Measurements from ENCODE around the gene HSD17B7.

DNA sequence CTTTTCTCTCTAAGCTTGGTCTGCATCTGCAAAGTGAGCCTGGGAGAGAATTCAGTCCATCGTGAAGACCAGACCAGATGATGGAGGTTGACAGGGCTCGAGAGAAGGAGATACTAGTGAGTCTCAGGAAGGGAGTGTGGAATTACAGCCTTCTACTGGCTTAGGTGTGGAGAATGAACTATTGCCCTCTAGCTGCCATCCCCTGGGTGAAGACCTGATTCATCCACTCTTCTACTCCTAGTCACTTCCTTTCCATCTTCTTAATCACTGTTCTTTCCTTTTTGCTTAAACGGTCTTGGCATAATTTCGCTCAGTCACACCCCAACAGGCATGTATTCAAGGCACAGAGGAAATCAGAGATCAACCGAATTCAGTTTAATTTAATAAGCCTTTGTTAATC is 34.0 kb upstream of the HSD17B7 start:
- TF ChIP-seq RARB (CRISPR knock-in tag; IDR thresholded peaks at IDR 0.05) (no peak), GLIS3 (CRISPR knock-in tag; IDR thresholded peaks at IDR 0.05) (no peak), CSDC2 (CRISPR knock-in tag; IDR thresholded peaks at IDR 0.05) (no peak), ZC3H10 (CRISPR knock-in tag; IDR thresholded peaks at IDR 0.05) (peak; percentile 61; the same call in 1 of the 2 replicates)
- TF ChIP-seq, protein P1, sequence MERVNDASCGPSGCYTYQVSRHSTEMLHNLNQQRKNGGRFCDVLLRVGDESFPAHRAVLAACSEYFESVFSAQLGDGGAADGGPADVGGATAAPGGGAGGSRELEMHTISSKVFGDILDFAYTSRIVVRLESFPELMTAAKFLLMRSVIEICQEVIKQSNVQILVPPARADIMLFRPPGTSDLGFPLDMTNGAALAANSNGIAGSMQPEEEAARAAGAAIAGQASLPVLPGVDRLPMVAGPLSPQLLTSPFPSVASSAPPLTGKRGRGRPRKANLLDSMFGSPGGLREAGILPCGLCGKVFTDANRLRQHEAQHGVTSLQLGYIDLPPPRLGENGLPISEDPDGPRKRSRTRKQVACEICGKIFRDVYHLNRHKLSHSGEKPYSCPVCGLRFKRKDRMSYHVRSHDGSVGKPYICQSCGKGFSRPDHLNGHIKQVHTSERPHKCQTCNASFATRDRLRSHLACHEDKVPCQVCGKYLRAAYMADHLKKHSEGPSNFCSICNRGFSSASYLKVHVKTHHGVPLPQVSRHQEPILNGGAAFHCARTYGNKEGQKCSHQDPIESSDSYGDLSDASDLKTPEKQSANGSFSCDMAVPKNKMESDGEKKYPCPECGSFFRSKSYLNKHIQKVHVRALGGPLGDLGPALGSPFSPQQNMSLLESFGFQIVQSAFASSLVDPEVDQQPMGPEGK (CRISPR knock-in tag; IDR thresholded peaks at IDR 0.05; ENCODE audit: borderline replicate concordance): no peak
- TF ChIP-seq, protein P2, sequence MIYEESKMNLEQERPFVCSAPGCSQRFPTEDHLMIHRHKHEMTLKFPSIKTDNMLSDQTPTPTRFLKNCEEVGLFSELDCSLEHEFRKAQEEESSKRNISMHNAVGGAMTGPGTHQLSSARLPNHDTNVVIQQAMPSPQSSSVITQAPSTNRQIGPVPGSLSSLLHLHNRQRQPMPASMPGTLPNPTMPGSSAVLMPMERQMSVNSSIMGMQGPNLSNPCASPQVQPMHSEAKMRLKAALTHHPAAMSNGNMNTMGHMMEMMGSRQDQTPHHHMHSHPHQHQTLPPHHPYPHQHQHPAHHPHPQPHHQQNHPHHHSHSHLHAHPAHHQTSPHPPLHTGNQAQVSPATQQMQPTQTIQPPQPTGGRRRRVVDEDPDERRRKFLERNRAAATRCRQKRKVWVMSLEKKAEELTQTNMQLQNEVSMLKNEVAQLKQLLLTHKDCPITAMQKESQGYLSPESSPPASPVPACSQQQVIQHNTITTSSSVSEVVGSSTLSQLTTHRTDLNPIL (CRISPR knock-in tag; IDR thresholded peaks at IDR 0.05; ENCODE audit: low read depth): no peak
- TF ChIP-seq, protein P3, sequence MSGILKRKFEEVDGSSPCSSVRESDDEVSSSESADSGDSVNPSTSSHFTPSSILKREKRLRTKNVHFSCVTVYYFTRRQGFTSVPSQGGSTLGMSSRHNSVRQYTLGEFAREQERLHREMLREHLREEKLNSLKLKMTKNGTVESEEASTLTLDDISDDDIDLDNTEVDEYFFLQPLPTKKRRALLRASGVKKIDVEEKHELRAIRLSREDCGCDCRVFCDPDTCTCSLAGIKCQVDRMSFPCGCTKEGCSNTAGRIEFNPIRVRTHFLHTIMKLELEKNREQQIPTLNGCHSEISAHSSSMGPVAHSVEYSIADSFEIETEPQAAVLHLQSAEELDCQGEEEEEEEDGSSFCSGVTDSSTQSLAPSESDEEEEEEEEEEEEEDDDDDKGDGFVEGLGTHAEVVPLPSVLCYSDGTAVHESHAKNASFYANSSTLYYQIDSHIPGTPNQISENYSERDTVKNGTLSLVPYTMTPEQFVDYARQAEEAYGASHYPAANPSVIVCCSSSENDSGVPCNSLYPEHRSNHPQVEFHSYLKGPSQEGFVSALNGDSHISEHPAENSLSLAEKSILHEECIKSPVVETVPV (CRISPR knock-in tag; IDR thresholded peaks at IDR 0.05): no peak
- TF ChIP-seq, protein P4, sequence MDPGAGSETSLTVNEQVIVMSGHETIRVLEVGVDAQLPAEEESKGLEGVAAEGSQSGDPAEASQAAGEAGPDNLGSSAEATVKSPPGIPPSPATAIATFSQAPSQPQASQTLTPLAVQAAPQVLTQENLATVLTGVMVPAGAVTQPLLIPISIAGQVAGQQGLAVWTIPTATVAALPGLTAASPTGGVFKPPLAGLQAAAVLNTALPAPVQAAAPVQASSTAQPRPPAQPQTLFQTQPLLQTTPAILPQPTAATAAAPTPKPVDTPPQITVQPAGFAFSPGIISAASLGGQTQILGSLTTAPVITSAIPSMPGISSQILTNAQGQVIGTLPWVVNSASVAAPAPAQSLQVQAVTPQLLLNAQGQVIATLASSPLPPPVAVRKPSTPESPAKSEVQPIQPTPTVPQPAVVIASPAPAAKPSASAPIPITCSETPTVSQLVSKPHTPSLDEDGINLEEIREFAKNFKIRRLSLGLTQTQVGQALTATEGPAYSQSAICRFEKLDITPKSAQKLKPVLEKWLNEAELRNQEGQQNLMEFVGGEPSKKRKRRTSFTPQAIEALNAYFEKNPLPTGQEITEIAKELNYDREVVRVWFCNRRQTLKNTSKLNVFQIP (CRISPR knock-in tag; IDR thresholded peaks at IDR 0.05; ENCODE audit: borderline replicate concordance, low read depth): no peak

All from SK-N-SH treated with all-trans-retinoic acid at 6 μM for 48 hours (cell line).